Motor neuron (in vitro differentiated cells): ENCODE results near the gene TAF11L7. TPM values are rescaled to one million over a fixed set of nuclear protein-coding genes. Genes with fewer than 3 reads are reported as not detected.
"Not testable (repeated sequence)": the region's sequence is repeated elsewhere in the genome, so short reads cannot be mapped to it uniquely, and the experiment has no call there.

Experiments used
- ATAC-seq, 8 experiments: fragments of 200-7000 bp; cut with Tn5 transposase; replicated peaks in 6 of 8; 2 replicates each; pipeline ENCODE4 v1.8.0; 2021; ENCODE audit warnings: mild to moderate bottlenecking in 8 of 8, moderate library complexity in 8 of 8
- H3K27ac ChIP-seq, 2 donors: fragments of 250-450 bp; sonication (Bioruptor Pico); 2 replicates each; pipeline ENCODE4 v1.9.0; 2021; ENCODE audit warnings: antibody characterized with exemption in 2 of 2, mild to moderate bottlenecking in 2 of 2, moderate library complexity in 1 of 2
- H3K4me1 ChIP-seq, 2 donors: fragments of 250-450 bp; sonication (Bioruptor Pico); replicated peaks in 1 of 2; 2 replicates each; pipeline ENCODE4 v1.6.1; 2021; ENCODE audit warnings: antibody characterized with exemption in 2 of 2, mild to moderate bottlenecking in 2 of 2, moderate library complexity in 1 of 2
- H3K4me3 ChIP-seq, 5 donors: fragments of 250-450 bp; sonication (Bioruptor Pico); 2 replicates each; pipeline ENCODE4 v1.9.0; 2021; ENCODE audit warnings: antibody characterized with exemption in 5 of 5, mild to moderate bottlenecking in 5 of 5, moderate library complexity in 4 of 5
- WGBS, 10 experiments: fragments of 450-650 bp; shearing (Covaris generic); methylation state at CpG; one replicate each; pipeline ENCODE4 v1.0.0; 2022; 5-methylcytosine and 5-hydroxymethylcytosine counted together
- in situ Hi-C, 9 experiments: fragments of 400-800 bp; cut with MboI; loops; one replicate each; pipeline ENCODE4 v1.15.0; 2021; ENCODE audit warnings: low sequenced_read_pairs in 9 of 9, low pct_unique_long_range_greater_than_20kb in 2 of 9; ENCODE audit not compliant: unreplicated experiment in 9 of 9
- total RNA-seq, 8 experiments: library from RNA; unstranded; fragments of 300-600 nt; gene quantifications; 2 replicates each; pipeline versions ENCODE4 v1.2.3 to v1.2.4, GENCODE V29; 2022

The TAF11L7 gene
- 1 to 10 TPM in 2 of 8 experiments, not detected in 6; 2.0 to 2.3 TPM for total RNA-seq

DNA sequence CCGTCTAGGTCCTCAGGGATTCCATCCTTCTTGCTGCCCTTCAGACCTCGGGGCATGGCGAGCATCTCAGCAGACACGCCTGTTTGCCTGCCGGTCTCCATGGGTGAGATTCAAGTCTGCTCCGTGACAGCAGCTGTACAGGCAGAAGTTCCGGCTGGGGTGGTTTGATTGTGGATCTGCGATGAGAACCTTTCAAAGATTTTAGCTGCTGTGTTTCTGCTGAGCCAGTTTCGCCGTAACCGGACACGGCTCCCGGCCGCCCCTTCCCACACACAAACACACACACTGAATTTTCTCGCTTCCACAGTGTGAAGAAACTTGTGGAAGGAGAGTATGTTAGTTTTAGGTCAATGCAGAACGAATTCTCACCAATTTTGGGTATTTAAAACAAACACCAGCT lies at the start of gene TAF11L7:
Gene TAF11L7, minus strand, starts transcription at position 101 of the 400 bp plus-strand sequence.
- H3K4me1 ChIP-seq, H3K4me3 ChIP-seq, in situ Hi-C loops, H3K27ac ChIP-seq, ATAC-seq: not testable (repeated sequence)
- WGBS, 10 experiments, result no CpG with 5 or more reads among the region's 16 CpGs

DNA sequence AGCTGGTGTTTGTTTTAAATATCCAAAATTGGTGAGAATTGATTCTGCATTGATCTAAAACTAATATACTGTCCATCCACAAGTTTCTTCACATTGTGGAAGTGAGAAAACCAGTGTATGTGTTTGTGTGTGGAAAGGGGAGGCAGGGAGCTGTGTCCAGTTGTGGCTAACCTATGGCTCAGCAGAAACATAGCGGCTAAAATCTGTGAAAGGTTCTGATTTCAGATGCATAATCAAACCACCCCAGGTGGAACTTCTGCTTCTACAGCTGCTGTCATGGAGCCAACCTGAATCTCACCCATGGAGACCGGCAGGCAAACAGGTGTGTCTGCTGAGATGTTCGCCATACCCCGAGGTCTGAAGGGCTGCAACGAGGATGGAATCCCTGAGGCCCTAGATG lies 48.6 kb upstream of the TAF11L7 start, which contains the start of gene TAF11L14:
Gene TAF11L14, plus strand, starts transcription at position 301 of the 400 bp plus-strand sequence.
- 31 to 100% (median 90%) methylated on average over 1 to 5 of the region's 5 CpGs; no CpG with 5 or more reads in 5 of the 10 experiments for whole genome bisulfite sequencing, 10 experiments
- in situ Hi-C loops, result no loop called here
- H3K4me3 ChIP-seq, result no peak within 1 kb of the TSS
- no peak for ATAC-seq
- H3K27ac ChIP-seq, result no peak within 1 kb of the TSS
- H3K4me1 ChIP-seq, result no peaks in the 10 kb centered on the region

DNA sequence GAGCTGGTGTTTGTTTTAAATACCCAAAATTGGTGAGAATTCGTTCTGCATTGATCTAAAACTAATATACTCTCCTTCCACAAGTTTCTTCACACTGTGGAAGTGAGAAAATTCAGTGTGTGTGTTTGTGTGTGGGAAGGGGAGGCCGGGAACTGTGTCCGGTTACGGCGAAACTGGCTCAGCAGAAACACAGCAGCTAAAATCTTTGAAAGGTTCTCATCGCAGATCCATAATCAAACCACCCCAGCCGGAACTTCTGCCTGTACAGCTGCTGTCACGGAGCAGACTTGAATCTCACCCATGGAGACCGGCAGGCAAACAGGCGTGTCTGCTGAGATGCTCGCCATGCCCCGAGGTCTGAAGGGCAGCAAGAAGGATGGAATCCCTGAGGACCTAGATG lies 46.2 kb upstream of the TAF11L7 start, which contains the start of gene TAF11L13:
Gene TAF11L13, plus strand, starts transcription at position 301 of the 400 bp plus-strand sequence.
- ATAC-seq, result not testable (repeated sequence)

GRCh38 chr5:17625686-17626085 lies 40.1 kb upstream of the TAF11L7 start:
- Histone ChIP-seq H3K4me3 (no peak overlapping the region), H3K4me1 (no peaks in the 10 kb centered on the region), H3K27ac (no peak overlapping the region)
- WGBS, 10 experiments, result 36 to 95% (median 89%) methylated on average over 1 to 7 of the region's 11 CpGs; no CpG with 5 or more reads in 5 of the 10 experiments
- in situ Hi-C loops, result no loop called here
- ATAC-seq, result no peak

More for the DNA sequence above, 46.2 kb upstream of the TAF11L7 start, which contains the start of gene TAF11L13:
- H3K4me3 ChIP-seq, H3K4me1 ChIP-seq, in situ Hi-C loops, H3K27ac ChIP-seq: not testable (repeated sequence)
- no CpG with 5 or more reads among the region's 12 CpGs for WGBS, 10 experiments

- ATAC-seq, result no peak
- Histone ChIP-seq H3K4me1 (no peaks in the 10 kb centered on the region), H3K27ac (no peak overlapping the region), H3K4me3 (no peak overlapping the region)
- 55 to 95% (median 83%) methylated on average over 3 to 7 of the region's 17 CpGs; no CpG with 5 or more reads in 5 of the 10 experiments for WGBS, 10 experiments
- in situ Hi-C loops, result no loop called here
These were observed 35.1 kb upstream of the TAF11L7 start for GRCh38 chr5:17620627-17621026.

DNA sequence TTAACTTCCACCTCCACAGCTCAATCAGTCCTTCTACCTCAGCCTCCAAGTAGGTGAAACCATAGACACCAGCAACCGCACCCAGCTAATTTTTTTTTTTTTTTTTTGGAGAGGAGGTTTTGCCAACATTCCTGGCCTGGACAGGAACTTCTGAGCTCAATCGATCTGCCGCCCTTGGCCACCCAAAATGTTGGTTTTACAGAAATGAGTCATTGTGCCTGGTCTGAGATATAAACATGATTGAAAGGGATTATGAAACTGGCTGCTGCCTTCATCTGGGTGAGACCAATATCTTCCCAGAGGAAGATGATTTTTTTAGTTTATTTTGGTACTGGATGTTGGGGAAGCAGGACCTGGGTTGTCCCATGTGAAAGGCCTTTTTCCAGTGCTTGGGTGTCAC lies 33.8 kb upstream of the TAF11L7 start:
- Histone ChIP-seq H3K27ac (no peak overlapping the region), H3K4me3 (no peak overlapping the region), H3K4me1 (no peaks in the 10 kb centered on the region)
- ATAC-seq, result no peak
- in situ Hi-C loops, result no loop called here
- WGBS, 10 experiments, result 0 to 100% (median 93%) methylated on average over 1 to 2 of the region's 3 CpGs; no CpG with 5 or more reads in 7 of the 10 experiments

GRCh38 chr5:17614872-17615605 lies 29.5 kb upstream of the TAF11L7 start:
- ATAC-seq, result no peak
- H3K27ac ChIP-seq, result no peak overlapping the region
- H3K4me3 ChIP-seq, result no peak overlapping the region
- in situ Hi-C loops, result no loop called here
- WGBS, 10 experiments, result 26 to 100% (median 86%) methylated on average over 1 to 7 of the region's 17 CpGs; no CpG with 5 or more reads in 5 of the 10 experiments
- no peaks in the 10 kb centered on the region for H3K4me1 ChIP-seq

DNA sequence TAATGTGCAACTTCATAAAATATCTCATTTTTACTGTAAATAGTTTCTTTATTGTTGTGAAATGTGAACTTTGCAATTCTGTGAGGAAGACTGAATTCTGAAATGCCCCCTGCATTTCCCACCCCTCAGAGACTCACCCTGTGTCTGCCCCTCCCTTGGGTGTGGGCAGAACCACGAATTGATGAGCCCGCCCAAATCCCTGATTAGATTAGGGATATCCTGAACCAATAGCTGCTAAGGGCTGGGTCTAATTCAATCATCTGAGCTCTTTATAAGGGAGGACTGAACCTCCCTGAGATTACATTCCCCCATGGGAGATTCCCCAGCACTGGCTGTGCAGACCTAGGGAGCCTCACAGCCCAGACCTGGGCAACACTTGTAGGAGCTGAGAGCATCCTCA lies 24.5 kb upstream of the TAF11L7 start, which contains the start of gene TAF11L12:
Gene TAF11L12, plus strand, starts transcription at position 301 of the 400 bp plus-strand sequence.
- in situ Hi-C loops, H3K4me1 ChIP-seq, H3K27ac ChIP-seq, H3K4me3 ChIP-seq, ATAC-seq: not testable (repeated sequence)
- WGBS, 10 experiments, result 80 to 90% methylated on average over 1 to 2 of the region's 2 CpGs; no CpG with 5 or more reads in 8 of the 10 experiments

GRCh38 chr5:17607461-17607860 lies 21.9 kb upstream of the TAF11L7 start:
- H3K4me3 ChIP-seq, H3K4me1 ChIP-seq, H3K27ac ChIP-seq, in situ Hi-C loops, ATAC-seq: not testable (repeated sequence)
- 27 to 100% (median 83%) methylated on average over 1 to 4 of the region's 4 CpGs; no CpG with 5 or more reads in 3 of the 10 experiments for WGBS, 10 experiments

DNA sequence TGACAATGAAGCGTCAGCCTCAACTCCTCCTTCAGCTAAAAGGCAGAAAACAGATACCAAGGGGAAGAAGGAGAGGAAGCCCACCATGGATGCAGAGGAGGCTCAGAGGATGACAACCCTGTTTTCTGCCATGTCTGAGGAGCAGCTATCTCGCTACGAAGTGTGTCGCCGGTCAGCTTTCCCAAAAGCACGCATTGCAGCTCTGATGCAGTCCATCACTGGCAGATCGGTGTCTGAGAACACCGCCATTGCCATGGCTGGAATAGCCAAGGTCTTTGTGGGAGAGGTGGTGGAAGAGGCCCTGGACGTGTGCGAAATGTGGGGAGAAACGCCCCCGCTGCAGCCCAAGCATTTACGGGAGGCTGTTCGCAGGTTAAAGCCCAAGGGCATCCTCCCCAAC lies 19.4 kb upstream of the TAF11L7 start:
- 20 to 100% (median 87%) methylated on average over 1 to 3 of the region's 14 CpGs; no CpG with 5 or more reads in 5 of the 10 experiments for WGBS, 10 experiments
- in situ Hi-C loops, result no loop called here
- no peak for ATAC-seq
- Histone ChIP-seq H3K27ac (no peak overlapping the region), H3K4me3 (no peak overlapping the region), H3K4me1 (no peaks in the 10 kb centered on the region)

DNA sequence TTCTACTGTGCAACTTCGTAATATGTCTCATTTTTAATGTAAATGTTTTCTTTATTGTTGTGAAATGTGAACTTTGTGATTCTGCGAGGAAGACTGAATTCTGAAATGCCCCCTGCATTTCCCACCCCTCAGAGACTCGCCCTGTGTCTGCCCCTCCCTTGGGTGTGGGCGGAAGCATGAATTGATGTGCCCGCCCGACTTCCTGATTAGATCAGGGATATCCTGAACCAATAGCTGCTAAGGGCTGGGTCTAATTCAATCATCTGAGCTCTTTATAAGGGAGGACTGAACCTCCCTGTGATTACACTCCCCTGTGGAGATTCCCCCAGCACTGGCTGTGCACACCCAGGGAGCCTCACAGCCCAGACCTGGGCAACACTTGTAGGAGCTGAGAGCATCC lies 18.3 kb upstream of the TAF11L7 start, which contains the start of gene TAF11L11:
Gene TAF11L11, plus strand, starts transcription at position 304 of the 400 bp plus-strand sequence.
- in situ Hi-C loops, H3K27ac ChIP-seq, H3K4me1 ChIP-seq, H3K4me3 ChIP-seq, ATAC-seq: not testable (repeated sequence)
- 32 to 90% (median 46%) methylated on average over 1 to 5 of the region's 6 CpGs; no CpG with 5 or more reads in 4 of the 10 experiments for WGBS, 10 experiments

DNA sequence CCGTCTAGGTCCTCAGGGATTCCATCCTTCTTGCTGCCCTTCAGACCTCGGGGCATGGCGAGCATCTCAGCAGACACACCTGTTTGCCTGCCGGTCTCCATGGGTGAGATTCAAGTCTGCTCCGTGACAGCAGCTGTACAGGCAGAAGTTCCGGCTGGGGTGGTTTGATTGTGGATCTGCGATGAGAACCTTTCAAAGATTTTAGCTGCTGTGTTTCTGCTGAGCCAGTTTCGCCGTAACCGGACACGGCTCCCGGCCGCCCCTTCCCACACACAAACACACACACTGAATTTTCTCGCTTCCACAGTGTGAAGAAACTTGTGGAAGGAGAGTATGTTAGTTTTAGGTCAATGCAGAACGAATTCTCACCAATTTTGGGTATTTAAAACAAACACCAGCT lies 12.2 kb upstream of the TAF11L7 start, which contains the start of gene TAF11L10:
Gene TAF11L10, minus strand, starts transcription at position 101 of the 400 bp plus-strand sequence.
- ATAC-seq, H3K4me3 ChIP-seq, in situ Hi-C loops, H3K27ac ChIP-seq, H3K4me1 ChIP-seq: not testable (repeated sequence)
- no CpG with 5 or more reads among the region's 15 CpGs for WGBS, 10 experiments

DNA sequence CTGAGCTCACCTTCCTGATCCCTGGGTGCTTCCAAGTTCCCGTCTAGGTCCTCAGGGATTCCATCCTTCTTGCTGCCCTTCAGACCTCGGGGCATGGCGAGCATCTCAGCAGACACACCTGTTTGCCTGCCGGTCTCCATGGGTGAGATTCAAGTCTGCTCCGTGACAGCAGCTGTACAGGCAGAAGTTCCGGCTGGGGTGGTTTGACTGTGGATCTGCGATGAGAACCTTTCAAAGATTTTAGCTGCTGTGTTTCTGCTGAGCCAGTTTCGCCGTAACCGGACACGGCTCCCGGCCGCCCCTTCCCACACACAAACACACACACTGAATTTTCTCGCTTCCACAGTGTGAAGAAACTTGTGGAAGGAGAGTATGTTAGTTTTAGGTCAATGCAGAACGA lies 8.7 kb upstream of the TAF11L7 start, which contains the start of gene TAF11L9:
Gene TAF11L9, minus strand, starts transcription at position 140 of the 400 bp plus-strand sequence.
- not testable (repeated sequence) for H3K4me3 ChIP-seq

More for the DNA sequence above, 8.7 kb upstream of the TAF11L7 start, which contains the start of gene TAF11L9:
- ATAC-seq, in situ Hi-C loops, H3K27ac ChIP-seq, H3K4me1 ChIP-seq: not testable (repeated sequence)
- no CpG with 5 or more reads among the region's 15 CpGs for WGBS, 10 experiments
